Measurements from ENCODE around the gene PPP5C. TPM values are rescaled to one million over a fixed set of nuclear protein-coding genes. Genes with fewer than 3 reads are reported as not detected.
"Not testable (repeated sequence)": the region's sequence is repeated elsewhere in the genome, so short reads cannot be mapped to it uniquely, and the experiment has no call there.

PPP5C gene
- total RNA-seq, 1 experiment from 2014 or later = 130 TPM

DNA sequence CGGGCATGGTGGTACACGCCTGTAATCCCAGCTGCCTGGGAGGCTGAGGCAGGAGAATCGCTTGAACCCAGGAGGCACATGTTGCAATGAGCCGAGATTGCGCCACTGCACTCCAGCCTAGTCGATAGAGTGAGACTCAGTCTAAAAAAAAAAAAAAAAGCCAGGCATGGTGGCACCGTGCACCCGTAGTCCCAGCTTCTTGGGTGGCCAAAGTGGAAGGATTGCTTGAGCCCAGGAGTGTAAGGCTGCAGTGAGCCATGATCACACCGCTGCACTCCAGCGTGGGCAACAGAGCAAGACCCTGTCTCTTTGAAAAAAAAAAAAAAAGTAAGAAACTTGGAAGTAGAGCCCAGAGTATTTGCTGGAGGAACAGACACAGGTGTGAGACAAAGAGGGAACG is 38.7 kb downstream of the PPP5C start:
- DNase-seq (ENCODE audit: low read depth) = no peak

DNA sequence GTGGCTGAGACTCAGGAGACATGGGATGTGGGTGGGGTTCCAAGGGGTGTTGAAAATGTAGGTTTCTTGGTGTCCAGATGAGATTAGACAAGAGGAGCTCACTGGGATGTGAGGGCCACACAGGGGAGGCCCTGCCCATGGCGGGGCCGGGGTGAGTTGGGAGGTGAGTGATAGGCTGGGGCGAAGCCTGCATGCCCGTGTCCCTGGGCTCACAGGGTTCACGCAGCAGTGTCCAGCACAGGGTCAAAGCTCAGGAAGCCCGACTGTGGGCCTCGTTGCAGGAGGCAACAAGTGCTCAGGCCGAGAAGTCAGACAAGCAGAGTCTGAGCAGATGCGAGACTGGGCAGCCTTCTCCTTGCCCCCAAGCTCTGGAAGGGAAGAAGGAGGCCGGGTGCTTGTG is 39.3 kb downstream of the PPP5C start:
- DNase-seq (ENCODE audit: low read depth) = no peak

DNA sequence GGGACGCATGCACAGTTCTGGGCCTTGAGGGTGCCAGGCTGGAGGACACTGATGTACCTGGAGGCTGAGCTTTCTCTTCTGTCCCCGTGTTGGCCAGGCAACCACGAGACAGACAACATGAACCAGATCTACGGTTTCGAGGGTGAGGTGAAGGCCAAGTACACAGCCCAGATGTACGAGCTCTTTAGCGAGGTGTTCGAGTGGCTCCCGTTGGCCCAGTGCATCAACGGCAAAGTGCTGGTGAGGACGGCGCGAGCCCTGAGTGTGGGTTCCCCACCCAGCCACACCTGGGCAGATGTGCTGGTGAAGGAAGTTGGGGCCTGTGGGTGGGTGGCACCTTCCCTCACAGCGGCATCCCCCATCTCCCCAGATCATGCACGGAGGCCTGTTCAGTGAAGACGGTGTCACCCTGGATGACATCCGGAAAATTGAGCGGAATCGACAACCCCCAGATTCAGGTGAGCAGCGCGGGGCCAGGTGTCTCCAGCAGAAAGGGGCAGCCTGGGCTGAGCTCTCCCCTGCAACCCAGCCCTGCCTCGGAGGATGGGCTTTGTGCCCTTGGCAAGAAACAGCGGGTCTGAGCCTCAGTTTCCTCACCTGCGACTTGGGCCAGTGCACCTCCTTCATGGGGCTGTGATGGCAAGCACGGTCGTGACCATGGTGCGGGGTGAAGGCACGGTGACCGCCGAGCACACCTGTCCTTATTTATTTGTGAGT is 40.3 kb downstream of the PPP5C start:
- no peak for DNase-seq (ENCODE audit: low read depth)

DNA sequence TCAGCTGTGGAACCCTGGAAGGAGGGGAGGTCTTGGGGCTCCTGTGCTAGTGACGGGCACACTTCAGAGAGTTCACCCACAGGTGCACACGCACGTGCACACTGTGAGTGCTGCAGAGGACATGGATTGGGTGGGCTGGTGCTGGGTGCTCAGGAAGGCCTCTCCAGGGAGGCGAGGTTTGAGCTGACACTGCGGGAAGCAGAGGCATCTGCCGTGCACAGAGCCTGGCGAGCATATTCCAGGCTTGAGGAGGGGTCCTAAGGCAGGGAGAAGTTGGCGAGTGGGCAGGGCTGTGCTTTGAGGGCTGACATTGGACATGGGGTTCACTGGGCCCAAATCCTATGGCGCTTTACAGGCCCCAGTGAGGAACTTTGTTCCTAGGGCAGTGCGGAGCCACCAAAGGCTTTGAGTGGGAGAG is 40.8 kb downstream of the PPP5C start:
- no peak for DNase-seq (ENCODE audit: low read depth)

DNA sequence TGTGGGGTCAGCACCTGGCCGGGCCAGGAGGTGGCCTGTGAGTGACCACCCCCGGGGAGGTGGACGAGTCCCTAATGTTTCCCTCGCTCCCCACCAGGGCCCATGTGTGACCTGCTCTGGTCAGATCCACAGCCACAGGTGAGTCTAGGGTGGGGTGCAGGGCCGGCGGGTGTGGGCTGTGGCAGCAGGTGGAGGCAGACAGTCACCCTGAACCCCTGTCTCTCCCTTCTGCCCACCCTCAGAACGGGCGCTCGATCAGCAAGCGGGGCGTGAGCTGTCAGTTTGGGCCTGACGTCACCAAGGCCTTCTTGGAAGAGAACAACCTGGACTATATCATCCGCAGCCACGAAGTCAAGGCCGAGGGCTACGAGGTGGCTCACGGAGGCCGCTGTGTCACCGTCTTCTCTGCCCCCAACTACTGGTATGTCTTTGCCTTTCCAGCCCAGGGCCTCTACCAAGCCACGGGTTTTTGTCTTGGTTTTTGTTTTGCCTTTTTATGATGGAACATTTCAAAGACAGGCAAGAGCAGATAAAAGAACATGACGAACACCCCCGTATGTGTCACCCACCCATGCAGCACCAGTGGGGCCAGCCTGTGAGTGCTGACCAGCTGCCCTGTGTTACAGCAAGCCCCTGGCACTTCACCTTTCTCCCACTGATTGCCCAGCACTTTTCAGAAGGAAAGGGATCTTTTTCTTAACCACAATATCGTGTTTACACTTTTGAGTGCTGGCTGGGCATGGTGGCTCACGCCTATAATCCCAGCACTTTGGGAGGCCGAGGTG is 41.6 kb downstream of the PPP5C start:
- no peak for DNase-seq (ENCODE audit: low read depth)

DNA sequence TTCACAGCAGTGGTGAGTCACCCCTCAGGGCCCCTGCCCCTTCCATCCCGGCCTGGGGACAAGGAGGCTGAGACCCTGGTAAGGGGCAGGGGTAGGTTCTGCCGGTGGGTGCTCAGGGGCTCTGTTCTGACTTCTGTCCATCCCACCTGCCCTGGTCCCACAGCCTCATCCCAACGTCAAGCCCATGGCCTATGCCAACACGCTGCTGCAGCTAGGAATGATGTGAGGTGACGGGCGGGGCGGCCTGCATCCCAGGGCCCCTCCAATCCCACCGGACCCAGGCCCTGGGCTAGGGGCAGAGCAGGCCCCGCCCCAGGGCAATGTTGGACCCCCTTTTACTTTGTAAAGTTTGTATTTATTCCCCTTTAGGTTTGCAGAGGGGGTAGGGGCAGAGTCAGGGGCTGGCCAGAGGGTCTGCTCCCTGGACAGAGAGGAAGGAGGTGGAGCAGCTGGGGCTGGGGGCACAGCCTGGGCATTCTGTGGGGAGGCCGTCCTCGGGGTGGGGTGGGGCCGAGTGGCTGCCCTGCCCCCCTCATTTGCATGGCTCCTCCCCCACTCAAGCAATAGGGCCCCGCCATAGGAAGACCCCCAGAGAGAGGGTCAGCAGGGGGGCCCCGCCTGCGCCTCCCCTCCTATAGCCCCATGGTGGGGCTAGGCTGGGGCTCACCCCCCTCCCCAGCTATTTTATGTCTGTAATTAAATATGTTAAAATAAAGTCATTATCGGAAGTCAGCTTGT is 43.4 kb downstream of the PPP5C start:
- no peak for DNase-seq (ENCODE audit: low read depth)

DNA sequence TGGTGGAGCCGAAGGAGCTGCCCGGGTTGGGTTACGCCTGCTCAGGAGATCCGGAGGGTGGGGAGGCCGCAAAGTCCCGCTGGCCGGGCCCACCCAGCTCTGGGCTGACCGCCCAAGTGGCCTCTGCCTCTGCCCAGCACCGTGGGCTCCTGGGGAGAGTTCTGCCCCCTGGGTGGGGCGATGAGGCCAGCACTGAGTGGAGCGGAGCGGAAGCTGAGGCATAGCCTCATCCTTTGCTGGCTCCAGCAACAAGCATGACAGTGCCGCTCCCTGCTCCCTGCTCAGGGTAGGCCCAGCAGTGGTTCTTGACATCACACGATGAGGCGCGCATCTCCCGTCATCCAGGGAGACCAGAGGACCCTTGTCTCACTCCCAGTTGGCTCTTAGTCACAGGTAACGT is 44.0 kb downstream of the PPP5C start:
- no peak for DNase-seq (ENCODE audit: low read depth)

DNA sequence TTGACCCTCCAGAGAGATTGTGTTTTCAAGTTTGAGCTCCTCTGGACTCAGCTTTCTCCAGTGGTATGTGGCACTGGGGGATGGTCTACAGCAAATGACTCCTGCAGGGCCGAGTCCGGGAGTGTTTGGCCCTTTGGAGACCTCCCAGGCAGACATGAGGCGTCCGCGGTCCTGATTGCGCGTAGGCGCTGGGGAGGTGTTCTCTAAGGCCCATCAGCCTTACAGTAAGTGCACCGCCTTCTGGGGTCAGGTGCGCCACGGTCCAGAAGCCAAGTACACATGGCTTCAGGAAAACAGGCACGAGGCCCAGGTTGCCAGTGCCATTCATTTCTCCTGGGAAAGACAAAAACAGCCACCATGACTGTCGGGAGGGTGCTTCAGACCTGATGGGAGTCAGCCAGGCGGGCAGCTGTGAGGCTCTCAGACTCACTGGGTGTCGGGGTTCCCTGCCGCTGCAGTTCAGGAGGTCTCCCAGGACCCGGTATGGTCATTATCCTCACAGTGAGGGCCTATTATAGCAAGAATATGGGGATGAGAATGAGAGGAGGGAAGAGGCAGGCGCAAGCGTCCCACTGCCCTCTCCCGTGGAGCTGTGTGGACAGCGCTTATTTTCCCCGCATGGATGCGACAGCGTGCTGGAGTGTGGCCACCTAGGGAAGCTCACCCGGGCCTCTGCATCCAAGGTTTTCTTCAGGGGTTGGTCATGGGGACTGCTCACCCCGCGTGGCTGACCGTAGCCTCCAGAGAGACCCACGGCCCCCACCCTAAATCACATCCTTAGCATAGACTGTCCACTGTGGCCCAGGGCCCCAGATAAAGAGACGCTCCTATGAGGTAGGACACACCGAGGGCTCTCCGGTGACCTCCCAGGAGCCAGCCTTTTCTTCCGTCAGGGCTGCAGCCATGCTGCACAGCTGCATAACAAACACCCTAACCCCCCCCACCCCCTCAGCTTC is 44.7 kb downstream of the PPP5C start:
- no peak for DNase-seq (ENCODE audit: low read depth)

- no peak for DNase-seq (ENCODE audit: low read depth)
Observed at GRCh38 chr19:46392252-46392801, 45.4 kb downstream of the PPP5C start.

- DNase-seq (ENCODE audit: low read depth) = no peak
Observed at GRCh38 chr19:46392837-46393236, 46.0 kb downstream of the PPP5C start.

DNA sequence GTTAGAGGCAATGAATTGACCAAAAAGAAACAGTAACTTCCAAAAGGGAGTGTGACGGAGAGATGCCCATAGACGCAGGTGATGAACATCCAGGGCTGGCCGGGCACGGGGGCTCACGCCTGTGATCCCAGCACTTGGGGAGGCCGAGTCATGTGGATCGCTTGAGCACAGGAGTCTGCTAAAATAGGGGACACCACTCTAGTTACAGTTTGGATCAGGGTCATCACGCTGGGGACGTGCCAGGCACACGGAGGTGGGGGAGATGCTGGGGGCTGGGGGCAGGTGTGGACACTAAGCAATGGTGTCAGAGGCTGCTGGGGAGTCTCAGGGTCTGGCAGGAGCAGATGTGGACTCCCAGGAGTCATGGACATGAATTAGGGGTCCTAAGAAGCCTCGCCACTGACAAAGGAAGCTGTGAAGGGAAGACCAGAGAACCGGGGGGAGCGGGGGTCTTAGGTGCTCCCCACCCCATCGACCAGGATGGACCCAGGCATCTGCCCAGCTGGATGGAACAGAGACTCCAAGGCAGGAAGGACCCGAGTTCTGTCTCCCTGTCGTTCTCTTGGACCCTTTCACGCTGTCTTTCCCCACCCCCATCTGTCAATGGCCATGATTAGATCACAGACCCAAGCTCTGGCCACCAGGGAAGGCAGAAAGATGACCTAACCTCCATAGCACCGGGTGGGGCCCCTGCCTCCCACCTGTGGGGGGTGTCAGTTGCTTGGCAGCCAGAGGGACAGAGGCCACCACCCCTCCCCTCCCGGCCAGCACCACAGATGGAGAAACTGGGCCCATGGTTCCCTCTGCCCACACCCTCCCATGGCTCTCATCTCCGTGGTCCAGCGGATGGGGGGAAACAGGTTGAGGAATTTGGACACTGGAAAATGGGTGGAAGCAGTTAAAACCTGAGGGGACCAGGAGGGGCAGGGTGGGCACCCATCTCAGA is 46.8 kb downstream of the PPP5C start:
- no peak for DNase-seq (ENCODE audit: low read depth)

DNA sequence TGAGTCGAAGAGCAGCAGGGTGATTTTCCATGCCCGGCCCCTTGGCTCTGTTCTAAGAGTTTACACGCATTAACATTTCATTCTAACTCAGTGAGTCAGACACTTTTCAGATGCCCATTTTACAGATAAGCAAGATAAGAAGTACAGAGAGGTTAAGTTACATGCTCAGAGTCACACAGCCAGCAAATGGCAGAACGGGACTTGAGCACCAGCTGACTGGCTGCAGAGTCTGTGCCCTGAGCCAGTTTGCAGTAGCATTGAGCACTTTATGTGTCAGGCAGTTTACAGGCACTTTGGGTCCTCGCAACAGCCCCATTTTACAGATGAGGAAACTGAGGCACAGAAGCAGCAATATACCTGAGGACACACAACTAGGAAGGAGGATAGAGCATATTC is 47.5 kb downstream of the PPP5C start:
- DNase-seq (ENCODE audit: low read depth) = no peak

DNA sequence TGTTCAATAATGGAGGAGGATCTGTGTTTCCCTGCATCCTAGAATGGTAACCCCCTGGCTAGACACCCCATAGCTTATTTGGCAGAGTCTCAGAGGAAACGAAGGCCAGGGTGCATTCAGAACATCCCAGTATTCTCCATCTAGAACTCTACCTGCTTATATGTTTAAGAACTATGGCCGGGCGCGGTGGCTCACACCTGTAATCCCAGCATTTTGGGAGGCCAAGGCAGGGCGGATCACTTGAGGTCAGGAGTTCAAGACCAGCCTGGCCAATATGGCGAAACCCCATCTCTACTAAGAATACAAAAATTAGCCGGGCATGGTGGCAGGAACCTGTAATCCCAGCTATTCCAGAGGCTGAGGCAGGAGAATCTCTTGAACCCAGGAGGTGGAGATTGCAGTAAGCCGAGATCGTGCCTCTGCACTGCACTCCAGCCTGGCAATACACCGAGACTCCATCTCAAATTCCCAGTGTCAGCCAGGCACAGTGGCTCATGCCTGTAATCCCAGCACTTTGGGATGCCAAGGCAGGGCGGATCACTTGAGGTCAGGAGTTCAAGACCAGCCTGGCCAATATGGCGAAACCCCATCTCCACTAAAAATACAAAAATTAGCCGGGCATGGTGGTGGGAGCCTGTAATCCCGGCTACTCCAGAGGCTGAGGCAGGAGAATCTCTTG is 51.1 kb downstream of the PPP5C start:
- DNase-seq (ENCODE audit: low read depth) = not testable (repeated sequence)

GRCh38 chr19:46402725-46403124 is 55.8 kb downstream of the PPP5C start:
- DNase-seq (ENCODE audit: low read depth) = no peak

GRCh38 chr19:46404055-46404752 is 57.3 kb downstream of the PPP5C start:
- DNase-seq (ENCODE audit: low read depth) = no peak

DNA sequence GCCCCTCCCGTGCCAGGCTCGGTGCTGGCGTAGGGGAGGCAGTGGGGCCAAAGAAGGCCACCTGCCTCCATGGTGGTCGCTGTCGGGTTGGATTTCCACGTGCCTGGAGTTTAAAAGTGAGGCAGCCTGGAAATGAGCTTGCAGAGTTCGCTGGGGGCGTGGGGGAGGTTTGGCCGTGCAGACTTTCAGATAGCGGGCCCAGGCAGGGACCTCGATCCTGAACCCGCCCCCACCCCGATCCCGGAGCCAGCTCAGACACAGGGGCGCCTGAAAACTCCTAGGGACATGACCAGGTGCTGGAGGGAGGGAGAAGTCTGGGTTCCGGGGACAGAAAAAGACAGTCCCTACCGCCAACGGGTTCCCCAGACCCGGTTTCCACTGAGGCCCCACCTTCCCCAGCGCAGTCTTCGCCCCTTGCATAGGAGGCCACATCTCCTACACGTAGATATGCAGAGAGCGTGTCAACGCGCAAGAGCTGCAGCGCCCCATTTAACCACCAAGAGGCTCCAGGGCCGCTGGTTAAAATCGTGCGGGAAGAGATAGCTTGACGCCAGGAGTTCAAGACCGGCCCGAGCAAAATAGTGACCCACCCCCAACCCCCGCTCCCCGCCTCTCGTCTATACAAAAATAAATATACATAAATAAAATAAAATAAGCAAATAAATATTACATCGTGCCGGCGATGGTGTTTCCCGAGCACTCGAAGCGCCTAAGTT is 58.0 kb downstream of the PPP5C start:
- DNase-seq (ENCODE audit: low read depth) = no peak

GRCh38 chr19:46406976-46407375 is 60.1 kb downstream of the PPP5C start:
- no peak for DNase-seq (ENCODE audit: low read depth)
